ENCODE results near the gene MEGF8. TPM values are rescaled to one million over a fixed set of nuclear protein-coding genes. Genes with fewer than 3 reads are reported as not detected.

MEGF8 gene
- 0.90 TPM for polyA plus RNA-seq

- Mint-ChIP-seq H3K9me3 (no peaks in the 10 kb centered on the region), H3K4me1 (peaks cover 15 to 22% (median 22%) of the 10 kb centered on the region in 3 donors)
Measured at GRCh38 chr19:42325308-42325895, at the start of gene MEGF8. TSS of gene MEGF8 (plus strand) at chr19:42325635. CDS start at chr19:42326244, 609 bp downstream.

GRCh38 chr19:42276284-42276683 lies 49.2 kb upstream of the MEGF8 start:
- Mint-ChIP-seq H3K4me3 (peak overlapping the region in 1 of 4 donors; percentile 65), H3K36me3 (peaks cover 1% of the 10 kb centered on the region), H3K27ac (peak overlapping the region in 1 of 3 donors; percentile 7), H3K9me3 (no peaks in the 10 kb centered on the region), H3K27me3 (no peaks in the 10 kb centered on the region), H3K4me1 (peaks cover 9 to 27% (median 15%) of the 10 kb centered on the region in 3 donors)

More at GRCh38 chr19:42325308-42325895, at the start of gene MEGF8:
- Mint-ChIP-seq H3K27me3 (peaks cover 12% of the 10 kb centered on the region), H3K27ac (peak within 1 kb of the TSS; percentile 51 to 89 (median 82)), H3K4me3 (peak within 1 kb of the TSS; percentile 90 to 97 (median 94)), H3K36me3 (no peaks in the 10 kb centered on the region)

GRCh38 chr19:42276821-42277220 lies 48.6 kb upstream of the MEGF8 start:
- H3K9me3 Mint-ChIP-seq = no peaks in the 10 kb centered on the region
- H3K27me3 Mint-ChIP-seq = no peaks in the 10 kb centered on the region
- H3K4me1 Mint-ChIP-seq = peaks cover 9 to 27% (median 15%) of the 10 kb centered on the region in 3 donors
- H3K36me3 Mint-ChIP-seq = peaks cover 1% of the 10 kb centered on the region
- H3K27ac Mint-ChIP-seq = no peak overlapping the region
- H3K4me3 Mint-ChIP-seq = peak overlapping the region in 1 of 4 donors; percentile 65

GRCh38 chr19:42277821-42278451 lies 47.5 kb upstream of the MEGF8 start:
- Mint-ChIP-seq H3K27ac (peak overlapping the region in 1 of 3 donors; percentile 3), H3K9me3 (no peaks in the 10 kb centered on the region), H3K4me3 (peak overlapping the region in 1 of 4 donors; percentile 65), H3K4me1 (peaks cover 9 to 36% (median 22%) of the 10 kb centered on the region in 3 donors), H3K36me3 (peaks cover 1% of the 10 kb centered on the region), H3K27me3 (no peaks in the 10 kb centered on the region)

GRCh38 chr19:42278452-42279154 lies 46.8 kb upstream of the MEGF8 start:
- Mint-ChIP-seq H3K27ac (peak overlapping the region in 1 of 3 donors; percentile 34), H3K27me3 (no peaks in the 10 kb centered on the region), H3K36me3 (peaks cover 1% of the 10 kb centered on the region), H3K4me3 (peak overlapping the region; percentile 75 to 96 (median 88)), H3K9me3 (no peaks in the 10 kb centered on the region), H3K4me1 (peaks cover 9 to 36% (median 21%) of the 10 kb centered on the region in 3 donors)

GRCh38 chr19:42279155-42279901 lies 46.1 kb upstream of the MEGF8 start:
- Mint-ChIP-seq H3K4me3 (peak overlapping the region; percentile 75 to 96 (median 88)), H3K4me1 (peaks cover 9 to 36% (median 21%) of the 10 kb centered on the region in 3 donors), H3K27me3 (no peaks in the 10 kb centered on the region), H3K27ac (peak overlapping the region; percentile 67 to 94 (median 86)), H3K36me3 (peaks cover 1% of the 10 kb centered on the region), H3K9me3 (no peaks in the 10 kb centered on the region)

GRCh38 chr19:42279902-42280814 lies 45.3 kb upstream of the MEGF8 start:
- no peaks in the 10 kb centered on the region for H3K27me3 Mint-ChIP-seq
- H3K36me3 Mint-ChIP-seq = peaks cover 1% of the 10 kb centered on the region
- peak overlapping the region; percentile 75 to 96 (median 88) for H3K4me3 Mint-ChIP-seq
- H3K27ac Mint-ChIP-seq = peak overlapping the region; percentile 67 to 94 (median 86)
- no peaks in the 10 kb centered on the region for H3K9me3 Mint-ChIP-seq
- H3K4me1 Mint-ChIP-seq = peaks cover 6 to 36% (median 24%) of the 10 kb centered on the region in 3 donors

GRCh38 chr19:42280815-42281145 lies 44.7 kb upstream of the MEGF8 start:
- no peak overlapping the region for H3K27ac Mint-ChIP-seq

GRCh38 chr19:42281146-42281826 lies 44.1 kb upstream of the MEGF8 start:
- peak overlapping the region in 3 of 4 donors; percentile 69 to 81 (median 73) for H3K4me3 Mint-ChIP-seq
- peaks cover under 1 to 42% (median 29%) of the 10 kb centered on the region in 3 donors for H3K4me1 Mint-ChIP-seq
- peak overlapping the region in 1 of 3 donors; percentile 94 for H3K27ac Mint-ChIP-seq
- H3K9me3 Mint-ChIP-seq = no peaks in the 10 kb centered on the region
- no peaks in the 10 kb centered on the region for H3K27me3 Mint-ChIP-seq
- peaks cover 4% of the 10 kb centered on the region for H3K36me3 Mint-ChIP-seq

More at GRCh38 chr19:42280815-42281145, 44.7 kb upstream of the MEGF8 start:
- peak overlapping the region in 3 of 4 donors; percentile 17 to 81 (median 73) for H3K4me3 Mint-ChIP-seq
- no peaks in the 10 kb centered on the region for H3K9me3 Mint-ChIP-seq
- H3K36me3 Mint-ChIP-seq = no peaks in the 10 kb centered on the region
- H3K4me1 Mint-ChIP-seq = peaks cover 6 to 41% (median 26%) of the 10 kb centered on the region in 3 donors
- H3K27me3 Mint-ChIP-seq = no peaks in the 10 kb centered on the region

- Mint-ChIP-seq H3K9me3 (no peaks in the 10 kb centered on the region), H3K27me3 (no peaks in the 10 kb centered on the region), H3K4me1 (peaks cover 0 to 41% (median 30%) of the 10 kb centered on the region in 3 donors), H3K4me3 (peak overlapping the region in 3 of 4 donors; percentile 74 to 81 (median 81)), H3K36me3 (peaks cover 4% of the 10 kb centered on the region), H3K27ac (peak overlapping the region in 1 of 3 donors; percentile 94)
Measured at GRCh38 chr19:42281827-42282762, 43.3 kb upstream of the MEGF8 start.

GRCh38 chr19:42282819-42283187 lies 42.6 kb upstream of the MEGF8 start:
- Mint-ChIP-seq H3K4me3 (peak overlapping the region in 2 of 4 donors; percentile 74), H3K36me3 (peaks cover 4% of the 10 kb centered on the region), H3K27me3 (no peaks in the 10 kb centered on the region), H3K9me3 (no peaks in the 10 kb centered on the region), H3K27ac (peak overlapping the region in 1 of 3 donors; percentile 94), H3K4me1 (peaks cover 0 to 41% (median 30%) of the 10 kb centered on the region in 3 donors)

- Mint-ChIP-seq H3K4me3 (no peak overlapping the region), H3K27me3 (no peaks in the 10 kb centered on the region), H3K4me1 (peaks cover 0 to 41% (median 32%) of the 10 kb centered on the region in 3 donors), H3K36me3 (peaks cover 4% of the 10 kb centered on the region), H3K27ac (no peak overlapping the region), H3K9me3 (no peaks in the 10 kb centered on the region)
Measured at GRCh38 chr19:42283188-42284065, 42.0 kb upstream of the MEGF8 start.

Measured in IgD-negative memory B cell (primary cell).